Activated CD8-positive, alpha-beta memory T cell treated with anti-CD3 and anti-CD28 coated beads, Interleukin-2, amount 50 U/mL, for 24 hours (primary cell): ENCODE results near the gene SCYL3.
"Not testable (repeated sequence)": the region's sequence is repeated elsewhere in the genome, so short reads cannot be mapped to it uniquely, and the experiment has no call there.

ENCODE experiments used
- DNase-seq: peaks from one replicate; pipeline ENCODE4 v3.0.0-alpha.2; 2020; ENCODE audit errors: extremely low read depth

Gene SCYL3

GRCh38 chr1:169869426-169869825, 24.3 kb downstream of the SCYL3 start:
- DNase-seq, result no peak

GRCh38 chr1:169868978-169869377, 24.7 kb downstream of the SCYL3 start:
- no peak for DNase-seq

GRCh38 chr1:169867012-169867675, 26.6 kb downstream of the SCYL3 start:
- DNase-seq, result no peak

GRCh38 chr1:169866577-169866976, 27.1 kb downstream of the SCYL3 start:
- no peak for DNase-seq

GRCh38 chr1:169864531-169864930, 29.2 kb downstream of the SCYL3 start:
- not testable (repeated sequence) for DNase-seq

- DNase-seq, result no peak
Observed at GRCh38 chr1:169860750-169861149, 32.9 kb downstream of the SCYL3 start.

- DNase-seq, result no peak
Observed at GRCh38 chr1:169860187-169860586, 33.5 kb downstream of the SCYL3 start.

GRCh38 chr1:169859001-169859400, 34.7 kb downstream of the SCYL3 start:
- no peak for DNase-seq

- no peak for DNase-seq
Observed at GRCh38 chr1:169858467-169858866, 35.2 kb downstream of the SCYL3 start.

- DNase-seq, result no peak
Observed at GRCh38 chr1:169853341-169853740, 40.4 kb downstream of the SCYL3 start.

- no peak for DNase-seq
Observed at GRCh38 chr1:169849346-169850022, 44.2 kb downstream of the SCYL3 start.

GRCh38 chr1:169848456-169848855, 45.2 kb downstream of the SCYL3 start:
- no peak for DNase-seq

- DNase-seq, result no peak
Observed at GRCh38 chr1:169844941-169845608, 48.6 kb downstream of the SCYL3 start.

GRCh38 chr1:169838942-169839341, 54.8 kb downstream of the SCYL3 start:
- DNase-seq, result no peak

GRCh38 chr1:169836198-169836597, 57.5 kb downstream of the SCYL3 start:
- no peak for DNase-seq

GRCh38 chr1:169835647-169836046, 58.0 kb downstream of the SCYL3 start:
- no peak for DNase-seq

GRCh38 chr1:169834869-169835268, 58.8 kb downstream of the SCYL3 start:
- no peak for DNase-seq

- DNase-seq, result no peak
Observed at GRCh38 chr1:169833179-169833901, 60.4 kb downstream of the SCYL3 start.

GRCh38 chr1:169829671-169830070, 64.0 kb downstream of the SCYL3 start:
- DNase-seq, result no peak

GRCh38 chr1:169824153-169824552, 69.5 kb downstream of the SCYL3 start:
- DNase-seq, result no peak

- DNase-seq, result no peak
Observed at GRCh38 chr1:169821500-169821899, 72.2 kb downstream of the SCYL3 start.

- DNase-seq, result no peak
Observed at GRCh38 chr1:169816617-169817016, 77.1 kb downstream of the SCYL3 start.
